HepG2 (cell line): Measurements from ENCODE around the gene DAZAP1. TPM values are rescaled to one million over a fixed set of nuclear protein-coding genes. Genes with fewer than 3 reads are reported as not detected.

Source experiments
- ATM ChIP-seq: fragments of 450-650 bp; IDR thresholded peaks from 2 replicates; pipeline ENCODE4 v1.7.1; 2017; ENCODE audit warnings: mild to moderate bottlenecking, borderline replicate concordance
- HNRNPL ChIP-seq: fragments of 200-400 bp; formaldehyde crosslinking; IDR thresholded peaks from 2 replicates; pipeline ENCODE4 v1.6.1; 2017; ENCODE audit warnings: mild to moderate bottlenecking, low read depth, low read length
- IRX3 ChIP-seq: sonication (generic); formaldehyde crosslinking; IDR thresholded peaks from 2 replicates; pipeline ENCODE4 v1.8.1; 2023; ENCODE audit warnings: mild to moderate bottlenecking, low read depth, missing genetic modification reagents, borderline replicate concordance
- KAT2B ChIP-seq: fragments of 150-350 bp; IDR thresholded peaks from 2 replicates; pipeline ENCODE4 v1.6.1; 2014; ENCODE audit warnings: low read depth, low read length, borderline replicate concordance
- KAT7 ChIP-seq: IDR thresholded peaks from 2 replicates; pipeline ENCODE4 v1.6.1; 2018; ENCODE audit warnings: borderline replicate concordance, missing compliant biosample characterization
- KAT8 ChIP-seq: IDR thresholded peaks from 2 replicates; pipeline ENCODE4 v1.6.1; 2016; ENCODE audit warnings: missing genetic modification reagents, missing compliant biosample characterization
- MTA1 ChIP-seq: sonication (generic); formaldehyde crosslinking; IDR thresholded peaks from 2 replicates; pipeline ENCODE4 v1.4.0; 2020; ENCODE audit warnings: missing genetic modification reagents, mild to moderate bottlenecking, borderline replicate concordance
- MXI1 ChIP-seq: IDR thresholded peaks from 3 replicates; pipeline ENCODE4 v1.6.1; 2012; ENCODE audit warnings: low read depth, low read length, inconsistent platforms, borderline replicate concordance
- NFE2 ChIP-seq: sonication (generic); formaldehyde crosslinking; IDR thresholded peaks from 2 replicates; pipeline ENCODE4 v1.4.0; 2020; ENCODE audit warnings: missing genetic modification reagents
- NFIC ChIP-seq: IDR thresholded peaks from 2 replicates; pipeline ENCODE4 v1.6.1; 2012; ENCODE audit warnings: mild to moderate bottlenecking, low read length, inconsistent platforms
- NR2C2 ChIP-seq: sonication (generic); formaldehyde crosslinking; IDR thresholded peaks from 2 replicates; pipeline ENCODE4 v1.4.0; 2020; ENCODE audit warnings: missing genetic modification reagents, mild to moderate bottlenecking, moderate library complexity, borderline replicate concordance
- SP140L ChIP-seq: sonication (generic); formaldehyde crosslinking; IDR thresholded peaks from 2 replicates; pipeline ENCODE4 v1.4.0; 2020; ENCODE audit warnings: missing genetic modification reagents, borderline replicate concordance
- TBL1XR1 ChIP-seq: fragments of 150-350 bp; IDR thresholded peaks from 2 replicates; pipeline ENCODE4 v1.6.1; 2014; ENCODE audit warnings: borderline replicate concordance, low read length; ENCODE audit not compliant: partially characterized antibody
- ZFP90 ChIP-seq: sonication (generic); formaldehyde crosslinking; IDR thresholded peaks from 2 replicates; pipeline ENCODE4 v1.8.0; 2022; ENCODE audit warnings: missing genetic modification reagents, mild to moderate bottlenecking, inconsistent platforms, borderline replicate concordance
- ZMYM4 ChIP-seq: sonication (generic); formaldehyde crosslinking; IDR thresholded peaks from 2 replicates; pipeline ENCODE4 v1.8.1; 2023; ENCODE audit warnings: mild to moderate bottlenecking, missing genetic modification reagents
- ZNF614 ChIP-seq: IDR thresholded peaks from 2 replicates; pipeline ENCODE4 v1.6.1; 2018; ENCODE audit warnings: missing biosample characterization, missing genetic modification reagents, inconsistent platforms, borderline replicate concordance
- ZNF7 ChIP-seq: IDR thresholded peaks from 2 replicates; pipeline ENCODE4 v1.6.1; 2016; ENCODE audit warnings: missing biosample characterization, missing genetic modification reagents
- ZNF782 ChIP-seq: sonication (generic); formaldehyde crosslinking; IDR thresholded peaks from 2 replicates; pipeline ENCODE4 v1.4.0; 2020; ENCODE audit warnings: missing genetic modification reagents, mild to moderate bottlenecking, borderline replicate concordance
- ZNF83 ChIP-seq: sonication (generic); formaldehyde crosslinking; IDR thresholded peaks from 2 replicates; pipeline ENCODE4 v1.4.0; 2020; ENCODE audit warnings: missing genetic modification reagents, mild to moderate bottlenecking, borderline replicate concordance
- ZNF850 ChIP-seq: sonication (generic); formaldehyde crosslinking; conservative IDR thresholded peaks from 2 replicates; pipeline ENCODE4 v1.9.0; 2021; ENCODE audit warnings: mild to moderate bottlenecking, missing genetic modification reagents
- polyA plus RNA-seq, 8 experiments: library from polyadenylated mRNA; depleted of rRNA in 3 of 8; stranded (reverse) in 7 of 8; unstranded in 1 of 8; fragments of >200 nt; fragmentation: Illumina TruSeq in 4 of 8; extraction: Trizol in 4 of 8; gene quantifications; 2 replicates each; pipeline versions ENCODE4 v1.2.1 to v1.2.3, GENCODE V29; 2011 to 2016; ENCODE audit warnings: low read depth in 4 of 8, missing spikeins in 1 of 8, mixed read lengths in 1 of 8; ENCODE audit not compliant: insufficient read depth in 1 of 8
- total RNA-seq, 5 experiments: library from RNA; depleted of rRNA; stranded (reverse); fragments of >200 nt; fragmentation: Illumina TruSeq; extraction: Trizol; gene quantifications; 2 replicates each; pipeline ENCODE4 v1.2.3, GENCODE V29; 2016; ENCODE audit warnings: low read depth in 1 of 5
- TF ChIP-seq, protein P1 (sequence below): sonication (generic); formaldehyde crosslinking; IDR thresholded peaks from 2 replicates; pipeline ENCODE4 v1.5.1; 2020; ENCODE audit warnings: missing genetic modification reagents, mild to moderate bottlenecking, borderline replicate concordance
- TF ChIP-seq, protein P2 (sequence below): sonication (generic); formaldehyde crosslinking; IDR thresholded peaks from 2 replicates; pipeline ENCODE4 v1.8.1; 2023; ENCODE audit warnings: mild to moderate bottlenecking, missing genetic modification reagents
- TF ChIP-seq, protein P3 (sequence below): sonication (generic); formaldehyde crosslinking; IDR thresholded peaks from 2 replicates; pipeline ENCODE4 v1.4.0; 2020; ENCODE audit warnings: missing genetic modification reagents
- TF ChIP-seq, protein P4 (sequence below): sonication (generic); formaldehyde crosslinking; IDR thresholded peaks from 2 replicates; pipeline ENCODE4 v1.4.0; 2020; ENCODE audit warnings: missing genetic modification reagents

Gene DAZAP1
- total and polyA plus RNA-seq, 2 of the 13 experiments (the other 11 are each of a cell fraction or from before 2014, with no cell fraction given): 63.3 to 79.2 TPM

DNA sequence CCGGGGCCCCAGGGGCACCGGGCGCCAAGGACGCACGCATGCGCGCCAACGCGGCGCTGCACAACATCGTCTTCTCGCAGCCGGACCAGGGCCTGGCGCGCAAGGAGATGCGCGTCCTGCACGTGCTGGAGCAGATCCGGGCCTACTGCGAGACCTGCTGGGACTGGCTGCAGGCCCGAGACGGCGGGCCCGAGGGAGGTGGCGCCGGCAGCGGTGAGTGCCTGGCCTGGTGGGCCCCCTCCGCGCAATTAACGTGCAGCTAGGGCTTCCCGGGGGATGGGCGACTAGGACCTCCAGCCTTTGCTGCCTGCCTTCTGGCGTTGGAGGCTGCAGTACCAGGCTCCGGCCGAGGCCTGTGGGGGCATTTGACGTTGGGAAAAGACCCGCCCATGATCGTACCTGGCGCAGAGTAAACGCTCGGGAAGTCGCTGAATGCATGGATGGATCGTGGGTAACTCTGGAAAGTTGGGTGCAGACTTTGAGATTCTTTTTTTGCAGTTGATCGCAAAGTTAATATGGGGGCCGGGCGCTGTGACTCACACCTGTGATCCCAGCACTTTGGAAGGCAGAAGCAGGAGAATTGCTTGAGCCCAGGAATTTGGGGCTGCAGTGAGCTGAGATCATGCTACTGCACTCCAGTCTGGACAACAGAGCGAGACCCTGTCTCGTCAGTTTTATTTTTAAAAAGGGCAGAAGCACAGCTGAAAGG, 49.8 kb downstream of the DAZAP1 start (continued):
- TF ChIP-seq ZNF850 (CRISPR knock-in tag) (no peak), ZNF83 (CRISPR knock-in tag) (no peak), SP140L (CRISPR knock-in tag) (no peak), ZNF7 (CRISPR knock-in tag) (no peak), TBL1XR1 (no peak), KAT7 (CRISPR knock-in tag) (no peak), MXI1 (no peak), MTA1 (no peak), NFE2 (CRISPR knock-in tag) (no peak), ZNF614 (CRISPR knock-in tag) (no peak), KAT2B (no peak), ZNF782 (CRISPR knock-in tag) (no peak), ZFP90 (CRISPR knock-in tag) (0 out of 2 replicates have a peak, but pooled peaks have one; percentile 34), KAT8 (CRISPR knock-in tag) (no peak), ATM (no peak), NFIC (no peak), HNRNPL (no peak), ZMYM4 (no peak), IRX3 (CRISPR knock-in tag) (no peak), NR2C2 (CRISPR knock-in tag) (no peak)
- TF ChIP-seq, protein P1, sequence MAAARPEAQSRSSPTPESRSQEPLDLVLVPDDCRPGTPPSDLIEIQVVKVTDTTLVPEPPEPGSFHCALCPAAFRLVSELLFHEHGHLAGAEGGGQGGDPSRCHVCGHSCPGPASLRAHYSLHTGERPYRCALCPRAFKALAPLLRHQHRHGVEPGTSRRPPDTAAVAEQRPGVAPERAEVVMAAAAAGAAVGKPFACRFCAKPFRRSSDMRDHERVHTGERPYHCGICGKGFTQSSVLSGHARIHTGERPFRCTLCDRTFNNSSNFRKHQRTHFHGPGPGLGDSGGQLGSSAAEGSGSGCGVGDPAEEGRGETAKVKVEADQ (CRISPR knock-in tag): no peak
- TF ChIP-seq, protein P2, sequence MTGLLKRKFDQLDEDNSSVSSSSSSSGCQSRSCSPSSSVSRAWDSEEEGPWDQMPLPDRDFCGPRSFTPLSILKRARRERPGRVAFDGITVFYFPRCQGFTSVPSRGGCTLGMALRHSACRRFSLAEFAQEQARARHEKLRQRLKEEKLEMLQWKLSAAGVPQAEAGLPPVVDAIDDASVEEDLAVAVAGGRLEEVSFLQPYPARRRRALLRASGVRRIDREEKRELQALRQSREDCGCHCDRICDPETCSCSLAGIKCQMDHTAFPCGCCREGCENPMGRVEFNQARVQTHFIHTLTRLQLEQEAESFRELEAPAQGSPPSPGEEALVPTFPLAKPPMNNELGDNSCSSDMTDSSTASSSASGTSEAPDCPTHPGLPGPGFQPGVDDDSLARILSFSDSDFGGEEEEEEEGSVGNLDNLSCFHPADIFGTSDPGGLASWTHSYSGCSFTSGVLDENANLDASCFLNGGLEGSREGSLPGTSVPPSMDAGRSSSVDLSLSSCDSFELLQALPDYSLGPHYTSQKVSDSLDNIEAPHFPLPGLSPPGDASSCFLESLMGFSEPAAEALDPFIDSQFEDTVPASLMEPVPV: no peak
- TF ChIP-seq, protein P3, sequence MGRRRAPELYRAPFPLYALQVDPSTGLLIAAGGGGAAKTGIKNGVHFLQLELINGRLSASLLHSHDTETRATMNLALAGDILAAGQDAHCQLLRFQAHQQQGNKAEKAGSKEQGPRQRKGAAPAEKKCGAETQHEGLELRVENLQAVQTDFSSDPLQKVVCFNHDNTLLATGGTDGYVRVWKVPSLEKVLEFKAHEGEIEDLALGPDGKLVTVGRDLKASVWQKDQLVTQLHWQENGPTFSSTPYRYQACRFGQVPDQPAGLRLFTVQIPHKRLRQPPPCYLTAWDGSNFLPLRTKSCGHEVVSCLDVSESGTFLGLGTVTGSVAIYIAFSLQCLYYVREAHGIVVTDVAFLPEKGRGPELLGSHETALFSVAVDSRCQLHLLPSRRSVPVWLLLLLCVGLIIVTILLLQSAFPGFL (CRISPR knock-in tag): no peak
- TF ChIP-seq, protein P4, sequence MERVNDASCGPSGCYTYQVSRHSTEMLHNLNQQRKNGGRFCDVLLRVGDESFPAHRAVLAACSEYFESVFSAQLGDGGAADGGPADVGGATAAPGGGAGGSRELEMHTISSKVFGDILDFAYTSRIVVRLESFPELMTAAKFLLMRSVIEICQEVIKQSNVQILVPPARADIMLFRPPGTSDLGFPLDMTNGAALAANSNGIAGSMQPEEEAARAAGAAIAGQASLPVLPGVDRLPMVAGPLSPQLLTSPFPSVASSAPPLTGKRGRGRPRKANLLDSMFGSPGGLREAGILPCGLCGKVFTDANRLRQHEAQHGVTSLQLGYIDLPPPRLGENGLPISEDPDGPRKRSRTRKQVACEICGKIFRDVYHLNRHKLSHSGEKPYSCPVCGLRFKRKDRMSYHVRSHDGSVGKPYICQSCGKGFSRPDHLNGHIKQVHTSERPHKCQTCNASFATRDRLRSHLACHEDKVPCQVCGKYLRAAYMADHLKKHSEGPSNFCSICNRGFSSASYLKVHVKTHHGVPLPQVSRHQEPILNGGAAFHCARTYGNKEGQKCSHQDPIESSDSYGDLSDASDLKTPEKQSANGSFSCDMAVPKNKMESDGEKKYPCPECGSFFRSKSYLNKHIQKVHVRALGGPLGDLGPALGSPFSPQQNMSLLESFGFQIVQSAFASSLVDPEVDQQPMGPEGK (CRISPR knock-in tag): peak; percentile 24; the same call in 1 of the 2 replicates
